HG02623 (cell line): ENCODE results near the gene LANCL1.

Source experiments
- ATAC-seq: cut with Tn5 transposase; IDR thresholded peaks from one replicate; pipeline ENCODE4 v1.9.1; 2021; ENCODE audit warnings: moderate library complexity; ENCODE audit not compliant: unreplicated experiment

LANCL1 gene

GRCh38 chr2:210476194-210477128, at the start of gene LANCL1:
Gene LANCL1, minus strand, starts transcription at chr2:210476759. Its CDS starts 363 bp downstream, at chr2:210476396.
- ATAC-seq: peak; percentile 100

GRCh38 chr2:210524533-210524932, 48.0 kb upstream of the LANCL1 start:
- no peak for ATAC-seq

GRCh38 chr2:210523650-210524289, 47.2 kb upstream of the LANCL1 start:
- no peak for ATAC-seq

- no peak for ATAC-seq
These were observed 45.8 kb upstream of the LANCL1 start for GRCh38 chr2:210522399-210522798.

GRCh38 chr2:210519594-210519993, 43.0 kb upstream of the LANCL1 start:
- no peak for ATAC-seq

- ATAC-seq: no peak
These were observed 40.7 kb upstream of the LANCL1 start for GRCh38 chr2:210517264-210517663.

GRCh38 chr2:210515911-210516310, 39.4 kb upstream of the LANCL1 start:
- ATAC-seq: no peak

GRCh38 chr2:210503725-210504191, 27.2 kb upstream of the LANCL1 start:
- ATAC-seq: no peak

GRCh38 chr2:210503001-210503623, 26.6 kb upstream of the LANCL1 start:
- ATAC-seq: peak; percentile 88

- ATAC-seq: peak; percentile 75
These were observed 20.0 kb upstream of the LANCL1 start for GRCh38 chr2:210496512-210496911.

- peak; percentile 33 for ATAC-seq
These were observed 17.0 kb upstream of the LANCL1 start for GRCh38 chr2:210493528-210493927.

GRCh38 chr2:210481601-210482175, 5.1 kb upstream of the LANCL1 start:
- ATAC-seq: no peak

- ATAC-seq: no peak
These were observed 4.2 kb upstream of the LANCL1 start for GRCh38 chr2:210480764-210481163.

GRCh38 chr2:210480079-210480478, 3.5 kb upstream of the LANCL1 start:
- ATAC-seq: no peak

GRCh38 chr2:210478661-210479060, 2.1 kb upstream of the LANCL1 start:
- ATAC-seq: no peak

GRCh38 chr2:210477496-210477895, 937 bp upstream of the LANCL1 start:
- ATAC-seq: no peak

- ATAC-seq: no peak
These were observed 853 bp downstream of the LANCL1 start for GRCh38 chr2:210475706-210476105.

- no peak for ATAC-seq
These were observed 1.8 kb downstream of the LANCL1 start for GRCh38 chr2:210474776-210475175.

GRCh38 chr2:210461401-210461800, 15.2 kb downstream of the LANCL1 start:
- ATAC-seq: peak; percentile 36

- ATAC-seq: peak; percentile 55
These were observed 16.0 kb downstream of the LANCL1 start for GRCh38 chr2:210460322-210461227.
